ENCODE data around the gene MTCP1. TPM values are rescaled to one million over a fixed set of nuclear protein-coding genes. Genes with fewer than 3 reads are reported as not detected.

Gene MTCP1, protein sequence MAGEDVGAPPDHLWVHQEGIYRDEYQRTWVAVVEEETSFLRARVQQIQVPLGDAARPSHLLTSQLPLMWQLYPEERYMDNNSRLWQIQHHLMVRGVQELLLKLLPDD
- total RNA-seq (23.8 TPM), polyA plus RNA-seq (ENCODE audit: insufficient read depth, low read depth, low replicate concordance) (21.5 TPM)
- long read RNA-seq, donor 1, result 0 reads
- long read RNA-seq, donor 2, partial matches to known transcripts, result 5 of 10 reads
- long read RNA-seq, donor 2, other reads (novel, unspliced or antisense), result 5 of 10 reads
- long read RNA-seq, donor 3, result 0 reads
- long read RNA-seq, donor 4, result 0 reads
- long read RNA-seq, donor 5, result 0 reads
- long read RNA-seq, donor 6, result 0 reads
- long read RNA-seq, donor 7, partial matches to known transcripts, result 0 of 2 reads
- long read RNA-seq, donor 7, other reads (novel, unspliced or antisense), result 2 of 2 reads
- long read RNA-seq, donor 8, partial matches to known transcripts, result 17 of 17 reads
- long read RNA-seq, donor 8, other reads (novel, unspliced or antisense), result 0 of 17 reads
- long read RNA-seq, donor 9, result 0 reads
- long read RNA-seq, donor 10, partial matches to known transcripts, result 0 of 5 reads
- long read RNA-seq, donor 10, other reads (novel, unspliced or antisense), result 5 of 5 reads

DNA sequence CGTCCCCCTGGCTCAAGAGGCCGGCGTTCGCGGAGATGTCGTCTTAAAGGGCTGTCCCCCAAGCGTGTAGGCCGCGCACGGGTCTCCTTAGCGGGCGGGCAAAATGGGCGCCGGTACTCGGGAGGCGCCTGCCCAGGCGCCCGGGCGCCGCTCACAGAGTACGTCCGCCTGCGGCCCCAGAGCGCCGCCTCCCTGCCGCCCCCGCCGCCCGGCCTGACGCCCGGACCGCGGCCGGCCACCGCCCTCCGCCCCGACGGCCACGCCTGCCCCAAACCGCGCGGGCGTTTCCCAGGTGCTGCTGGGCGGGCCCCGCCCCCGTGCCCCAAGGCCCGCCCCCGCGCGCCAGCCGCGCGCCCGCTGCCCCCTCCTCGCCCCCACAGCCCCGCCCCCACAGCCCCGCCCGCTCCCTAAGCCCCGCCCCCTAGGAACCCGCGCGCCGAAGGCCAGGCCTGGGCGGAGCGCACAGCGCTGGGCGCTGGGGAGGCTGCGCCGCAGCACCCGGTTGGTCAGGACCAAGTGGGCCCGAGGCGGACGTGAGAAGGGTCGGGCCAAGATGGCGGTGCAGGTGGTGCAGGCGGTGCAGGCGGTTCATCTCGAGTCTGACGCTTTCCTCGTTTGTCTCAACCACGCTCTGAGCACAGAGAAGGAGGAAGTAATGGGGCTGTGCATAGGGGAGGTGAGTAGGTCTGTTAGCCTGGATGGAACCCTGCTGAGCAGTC lies at the start of gene MTCP1, which contains the start of the genes BRCC3 and CMC4:
Gene MTCP1 (minus strand): TSS at position 162 of the 719 bp plus-strand sequence. CDS start 5,126 bp downstream, outside the sequence.
Gene BRCC3 (plus strand): TSS at position 534 of the 719 bp plus-strand sequence. CDS start 20 bp downstream, at position 554.
Gene CMC4 (minus strand): TSS at position 162 of the 719 bp plus-strand sequence. CDS start 7,113 bp downstream, outside the sequence.
- Histone ChIP-seq H3K27me3 (ENCODE audit: control insufficient read depth, insufficient read depth, low read length) (no peaks in the 10 kb centered on the region), H3K4me3 (ENCODE audit: low read length in 3 of 3) (peak within 1 kb of the TSS; percentile 84 to 87 (median 86)), H3K36me3 (ENCODE audit: control insufficient read depth in 2 of 3, insufficient read depth in 3 of 3, low read length in 3 of 3) (peaks cover 0 to 4% (median 2%) of the 10 kb centered on the region in 3 donors), H3K9ac (ENCODE audit: low read length in 3 of 3) (peak within 1 kb of the TSS; percentile 55 to 77 (median 69)), H3K9me3 (ENCODE audit: control insufficient read depth in 2 of 3, insufficient read depth in 1 of 3, low read length in 3 of 3) (no peaks in the 10 kb centered on the region), H3K27ac (ENCODE audit: low read depth in 2 of 2, low read length in 2 of 2) (peak within 1 kb of the TSS; percentile 75 to 78), H3K4me1 (ENCODE audit: control insufficient read depth in 2 of 3, insufficient read depth in 2 of 3, low read depth in 1 of 3, low read length in 3 of 3) (no peaks in the 10 kb centered on the region)
- intact Hi-C loops (cut with DNase I), result no loop called here
- TF ChIP-seq, protein P1, sequence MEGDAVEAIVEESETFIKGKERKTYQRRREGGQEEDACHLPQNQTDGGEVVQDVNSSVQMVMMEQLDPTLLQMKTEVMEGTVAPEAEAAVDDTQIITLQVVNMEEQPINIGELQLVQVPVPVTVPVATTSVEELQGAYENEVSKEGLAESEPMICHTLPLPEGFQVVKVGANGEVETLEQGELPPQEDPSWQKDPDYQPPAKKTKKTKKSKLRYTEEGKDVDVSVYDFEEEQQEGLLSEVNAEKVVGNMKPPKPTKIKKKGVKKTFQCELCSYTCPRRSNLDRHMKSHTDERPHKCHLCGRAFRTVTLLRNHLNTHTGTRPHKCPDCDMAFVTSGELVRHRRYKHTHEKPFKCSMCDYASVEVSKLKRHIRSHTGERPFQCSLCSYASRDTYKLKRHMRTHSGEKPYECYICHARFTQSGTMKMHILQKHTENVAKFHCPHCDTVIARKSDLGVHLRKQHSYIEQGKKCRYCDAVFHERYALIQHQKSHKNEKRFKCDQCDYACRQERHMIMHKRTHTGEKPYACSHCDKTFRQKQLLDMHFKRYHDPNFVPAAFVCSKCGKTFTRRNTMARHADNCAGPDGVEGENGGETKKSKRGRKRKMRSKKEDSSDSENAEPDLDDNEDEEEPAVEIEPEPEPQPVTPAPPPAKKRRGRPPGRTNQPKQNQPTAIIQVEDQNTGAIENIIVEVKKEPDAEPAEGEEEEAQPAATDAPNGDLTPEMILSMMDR (IDR thresholded peaks at IDR 0.05; ENCODE audit: borderline replicate concordance, extremely low read depth, insufficient read depth), result no peak
- DNase-seq (peak; percentile 82 to 94 (median 89)), FAIRE-seq (no peak)

DNA sequence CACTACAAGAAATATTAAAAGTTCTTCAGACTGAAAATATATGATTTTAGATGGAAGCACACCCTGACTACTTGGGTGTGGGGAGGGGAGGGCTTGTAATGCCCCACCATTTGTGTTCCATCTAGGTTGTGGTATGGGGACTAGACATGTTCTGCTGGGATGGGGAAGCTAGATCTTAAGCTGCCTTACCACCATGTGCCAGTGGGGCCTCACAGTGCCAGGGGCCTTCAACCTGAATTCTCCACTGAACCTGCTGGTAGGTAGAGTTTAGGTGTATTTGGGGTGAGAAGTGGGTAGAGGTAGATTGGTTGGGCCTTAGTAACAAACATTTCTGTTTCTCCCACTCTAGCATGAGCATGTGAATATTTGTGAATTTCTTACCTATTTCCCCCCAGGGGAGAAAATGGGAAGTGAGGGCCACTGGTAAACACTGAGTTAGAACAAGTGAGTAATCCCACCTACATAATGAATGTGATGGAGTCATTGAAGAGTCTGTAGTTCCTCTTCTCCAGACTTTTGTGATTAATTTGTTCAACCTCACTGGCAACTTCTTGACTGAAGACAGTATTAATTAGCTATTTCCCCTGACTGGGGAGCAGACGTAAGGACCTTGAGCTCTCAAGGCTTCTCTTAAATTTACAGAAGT lies 44.4 kb upstream of the MTCP1 start:
- H3K27me3 ChIP-seq (ENCODE audit: control insufficient read depth, insufficient read depth, low read length), result no peaks in the 10 kb centered on the region
- TF ChIP-seq, protein P1 (IDR thresholded peaks at IDR 0.05; ENCODE audit: borderline replicate concordance, extremely low read depth, insufficient read depth), result no peak
- no peak overlapping the region for H3K9ac ChIP-seq (ENCODE audit: low read length in 3 of 3)
- DNase-seq, result no peak
- no peaks in the 10 kb centered on the region for H3K9me3 ChIP-seq (ENCODE audit: control insufficient read depth in 2 of 3, insufficient read depth in 1 of 3, low read length in 3 of 3)
- intact Hi-C loops (cut with DNase I), result no loop called here
- H3K4me3 ChIP-seq (ENCODE audit: low read length in 3 of 3), result no peak overlapping the region
- H3K36me3 ChIP-seq (ENCODE audit: control insufficient read depth in 2 of 3, insufficient read depth in 3 of 3, low read length in 3 of 3), result no peaks in the 10 kb centered on the region
- FAIRE-seq, result no peak
- no peaks in the 10 kb centered on the region for H3K4me1 ChIP-seq (ENCODE audit: control insufficient read depth in 2 of 3, insufficient read depth in 2 of 3, low read depth in 1 of 3, low read length in 3 of 3)
- H3K27ac ChIP-seq (ENCODE audit: low read depth in 2 of 2, low read length in 2 of 2), result no peak overlapping the region

DNA sequence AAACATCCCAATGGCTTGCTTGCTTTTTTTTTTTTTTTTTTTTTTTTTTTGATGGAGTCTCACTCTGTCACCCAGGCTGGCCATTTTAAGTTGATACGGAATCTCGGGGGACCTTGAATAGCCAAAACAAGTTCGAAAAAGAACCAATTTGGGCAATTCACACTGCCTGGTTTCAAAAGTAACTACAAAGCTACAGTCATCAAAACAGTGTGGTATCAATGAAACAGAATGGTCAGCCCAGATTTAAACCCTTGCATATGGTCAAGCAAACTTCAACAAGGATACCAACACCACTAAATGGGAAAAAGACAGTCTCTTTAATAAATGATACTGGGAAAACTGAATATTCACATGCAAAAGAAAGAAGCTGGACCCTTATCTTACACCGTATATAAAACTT lies 42.2 kb upstream of the MTCP1 start:
- TF ChIP-seq, protein P1 (IDR thresholded peaks at IDR 0.05; ENCODE audit: borderline replicate concordance, extremely low read depth, insufficient read depth), result no peak
- FAIRE-seq (no peak), DNase-seq (no peak)
- Histone ChIP-seq H3K36me3 (ENCODE audit: control insufficient read depth in 2 of 3, insufficient read depth in 3 of 3, low read length in 3 of 3) (peaks cover 0 to 4% (median 0%) of the 10 kb centered on the region in 3 donors), H3K4me3 (ENCODE audit: low read length in 3 of 3) (no peak overlapping the region), H3K27me3 (ENCODE audit: control insufficient read depth, insufficient read depth, low read length) (no peaks in the 10 kb centered on the region), H3K9me3 (ENCODE audit: control insufficient read depth in 2 of 3, insufficient read depth in 1 of 3, low read length in 3 of 3) (no peaks in the 10 kb centered on the region), H3K4me1 (ENCODE audit: control insufficient read depth in 2 of 3, insufficient read depth in 2 of 3, low read depth in 1 of 3, low read length in 3 of 3) (no peaks in the 10 kb centered on the region), H3K27ac (ENCODE audit: low read depth in 2 of 2, low read length in 2 of 2) (no peak overlapping the region), H3K9ac (ENCODE audit: low read length in 3 of 3) (no peak overlapping the region)
- intact Hi-C loops (cut with DNase I), result no loop called here

All from kidney (tissue), 22 donors.